Measurements from ENCODE around the gene TRIM41. TPM values are rescaled to one million over a fixed set of nuclear protein-coding genes. Genes with fewer than 3 reads are reported as not detected.
A peak's percentile ranks its signal among the peaks of the same experiment; 100 is the strongest.

The TRIM41 gene
- total RNA-seq, 1 donor from 2014 or later, result 17.5 TPM

DNA sequence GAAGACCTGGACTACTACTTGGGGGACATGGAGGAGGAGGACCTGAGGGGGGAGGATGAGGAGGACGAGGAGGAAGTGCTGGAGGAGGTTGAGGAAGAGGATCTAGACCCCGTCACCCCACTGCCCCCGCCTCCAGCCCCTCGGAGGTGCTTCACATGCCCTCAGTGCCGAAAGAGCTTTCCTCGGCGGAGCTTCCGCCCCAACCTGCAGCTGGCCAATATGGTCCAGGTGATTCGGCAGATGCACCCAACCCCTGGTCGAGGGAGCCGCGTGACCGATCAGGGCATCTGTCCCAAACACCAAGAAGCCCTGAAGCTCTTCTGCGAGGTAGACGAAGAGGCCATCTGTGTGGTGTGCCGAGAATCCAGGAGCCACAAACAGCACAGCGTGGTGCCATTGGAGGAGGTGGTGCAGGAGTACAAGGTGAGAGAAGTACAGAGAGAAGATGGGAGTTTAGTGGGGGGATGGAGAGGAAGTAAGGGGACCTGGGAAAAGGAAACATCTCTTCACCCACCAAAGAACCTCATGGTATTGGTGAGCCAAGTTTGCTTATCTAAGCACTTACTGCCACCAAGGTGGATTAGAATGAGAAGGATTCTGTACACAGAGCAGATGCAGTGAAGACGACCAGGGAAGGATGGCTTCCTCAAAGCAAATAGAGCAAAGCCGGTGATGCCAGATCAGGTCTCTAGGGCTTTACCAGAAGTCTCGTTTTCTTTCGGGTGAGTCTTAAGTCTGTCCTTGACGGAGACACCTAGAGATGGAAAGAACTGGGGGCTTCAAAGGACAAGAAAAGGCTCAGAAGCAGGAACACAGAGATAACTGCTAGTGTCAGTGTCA is 1.5 kb downstream of the TRIM41 start:
- DNase-seq (ENCODE audit: low read depth), result no peak
- no peak for TF ChIP-seq CTCF (IDR thresholded peaks at IDR 0.05; ENCODE audit: insufficient read depth, low read length, poor library complexity, severe bottlenecking)

DNA sequence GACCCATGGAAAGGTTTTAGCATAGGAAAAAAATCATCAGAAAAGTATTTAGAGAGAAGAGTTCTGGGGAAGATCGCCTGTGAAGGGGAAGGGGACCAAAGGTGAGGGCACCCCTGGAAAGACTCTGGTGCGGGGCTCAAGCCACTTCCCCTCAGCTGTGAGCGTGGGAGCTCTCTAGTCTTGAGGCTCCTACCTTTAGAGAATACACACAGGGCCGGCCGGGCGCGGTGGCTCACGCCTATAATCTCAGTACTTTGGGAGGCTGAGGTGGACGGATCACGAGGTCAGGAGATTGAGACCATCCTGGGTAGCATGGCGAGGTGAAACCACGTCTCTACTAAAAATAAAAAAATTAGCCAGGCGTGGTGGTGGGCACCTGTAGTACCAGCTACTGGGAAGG is 6.9 kb downstream of the TRIM41 start:
- no peak overlapping the region for H3K4me3 ChIP-seq (ENCODE audit: low read depth, low read length)
- peaks cover 3% of the 10 kb centered on the region for H3K36me3 ChIP-seq (ENCODE audit: control insufficient read depth, insufficient read depth, low read length)
- no peaks in the 10 kb centered on the region for H3K27me3 ChIP-seq (ENCODE audit: control insufficient read depth, insufficient read depth, low read length)
- TF ChIP-seq CTCF (IDR thresholded peaks at IDR 0.05; ENCODE audit: insufficient read depth, low read length, poor library complexity, severe bottlenecking), result no peak
- DNase-seq (ENCODE audit: low read depth), result no peak

More for the DNA sequence above, 1.5 kb downstream of the TRIM41 start:
- Histone ChIP-seq H3K27me3 (ENCODE audit: control insufficient read depth, insufficient read depth, low read length) (no peaks in the 10 kb centered on the region), H3K4me3 (ENCODE audit: low read depth, low read length) (peak overlapping the region; percentile 84), H3K36me3 (ENCODE audit: control insufficient read depth, insufficient read depth, low read length) (peaks cover 2% of the 10 kb centered on the region)

DNA sequence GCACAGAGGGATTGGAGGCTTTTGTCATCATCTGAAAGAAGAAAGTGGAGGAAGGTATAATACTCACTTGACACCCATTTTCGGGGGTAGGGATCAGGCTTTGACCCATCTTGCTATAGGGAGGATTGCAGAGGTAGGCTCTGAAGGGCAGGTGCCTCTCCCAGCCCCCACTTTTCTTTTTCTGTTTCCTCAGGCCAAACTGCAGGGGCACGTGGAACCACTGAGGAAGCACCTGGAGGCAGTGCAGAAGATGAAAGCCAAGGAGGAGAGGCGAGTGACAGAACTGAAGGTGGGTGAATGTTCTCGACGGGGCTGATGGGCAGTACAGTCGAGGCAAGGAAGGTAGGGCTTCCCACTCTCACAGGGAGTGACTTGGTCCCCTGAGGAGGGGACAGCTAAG is 7.5 kb downstream of the TRIM41 start:
- peaks cover 3% of the 10 kb centered on the region for H3K36me3 ChIP-seq (ENCODE audit: control insufficient read depth, insufficient read depth, low read length)
- H3K4me3 ChIP-seq (ENCODE audit: low read depth, low read length), result no peak overlapping the region
- DNase-seq (ENCODE audit: low read depth), result no peak
- no peak for TF ChIP-seq CTCF (IDR thresholded peaks at IDR 0.05; ENCODE audit: insufficient read depth, low read length, poor library complexity, severe bottlenecking)
- H3K27me3 ChIP-seq (ENCODE audit: control insufficient read depth, insufficient read depth, low read length), result no peaks in the 10 kb centered on the region

- H3K4me3 ChIP-seq (ENCODE audit: low read depth, low read length), result no peak overlapping the region
- peaks cover 1% of the 10 kb centered on the region for H3K36me3 ChIP-seq (ENCODE audit: control insufficient read depth, insufficient read depth, low read length)
- H3K27me3 ChIP-seq (ENCODE audit: control insufficient read depth, insufficient read depth, low read length), result no peaks in the 10 kb centered on the region
- DNase-seq (ENCODE audit: low read depth), result no peak
- no peak for TF ChIP-seq CTCF (IDR thresholded peaks at IDR 0.05; ENCODE audit: insufficient read depth, low read length, poor library complexity, severe bottlenecking)
These were observed 8.4 kb downstream of the TRIM41 start for GRCh38 chr5:181231432-181231831.

DNA sequence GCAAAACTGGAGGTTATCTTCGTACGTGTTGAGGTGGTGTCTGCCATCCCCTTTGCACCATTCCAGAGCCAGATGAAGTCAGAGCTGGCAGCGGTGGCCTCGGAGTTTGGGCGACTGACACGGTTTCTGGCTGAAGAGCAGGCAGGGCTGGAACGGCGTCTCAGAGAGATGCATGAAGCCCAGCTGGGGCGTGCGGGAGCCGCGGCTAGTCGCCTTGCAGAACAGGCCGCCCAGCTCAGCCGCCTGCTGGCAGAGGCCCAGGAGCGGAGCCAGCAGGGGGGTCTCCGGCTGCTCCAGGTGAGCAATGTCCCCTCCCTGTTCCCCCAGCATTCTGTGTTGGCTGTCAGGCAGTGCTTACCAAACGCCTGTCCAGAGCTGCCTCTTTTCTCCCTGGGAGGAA is 9.5 kb downstream of the TRIM41 start:
- H3K36me3 ChIP-seq (ENCODE audit: control insufficient read depth, insufficient read depth, low read length), result peaks cover 7% of the 10 kb centered on the region
- no peak overlapping the region for H3K4me3 ChIP-seq (ENCODE audit: low read depth, low read length)
- H3K27me3 ChIP-seq (ENCODE audit: control insufficient read depth, insufficient read depth, low read length), result no peaks in the 10 kb centered on the region
- TF ChIP-seq CTCF (IDR thresholded peaks at IDR 0.05; ENCODE audit: insufficient read depth, low read length, poor library complexity, severe bottlenecking), result no peak
- DNase-seq (ENCODE audit: low read depth), result no peak
